ENCODE results near the gene OFD1.

OFD1 gene, protein sequence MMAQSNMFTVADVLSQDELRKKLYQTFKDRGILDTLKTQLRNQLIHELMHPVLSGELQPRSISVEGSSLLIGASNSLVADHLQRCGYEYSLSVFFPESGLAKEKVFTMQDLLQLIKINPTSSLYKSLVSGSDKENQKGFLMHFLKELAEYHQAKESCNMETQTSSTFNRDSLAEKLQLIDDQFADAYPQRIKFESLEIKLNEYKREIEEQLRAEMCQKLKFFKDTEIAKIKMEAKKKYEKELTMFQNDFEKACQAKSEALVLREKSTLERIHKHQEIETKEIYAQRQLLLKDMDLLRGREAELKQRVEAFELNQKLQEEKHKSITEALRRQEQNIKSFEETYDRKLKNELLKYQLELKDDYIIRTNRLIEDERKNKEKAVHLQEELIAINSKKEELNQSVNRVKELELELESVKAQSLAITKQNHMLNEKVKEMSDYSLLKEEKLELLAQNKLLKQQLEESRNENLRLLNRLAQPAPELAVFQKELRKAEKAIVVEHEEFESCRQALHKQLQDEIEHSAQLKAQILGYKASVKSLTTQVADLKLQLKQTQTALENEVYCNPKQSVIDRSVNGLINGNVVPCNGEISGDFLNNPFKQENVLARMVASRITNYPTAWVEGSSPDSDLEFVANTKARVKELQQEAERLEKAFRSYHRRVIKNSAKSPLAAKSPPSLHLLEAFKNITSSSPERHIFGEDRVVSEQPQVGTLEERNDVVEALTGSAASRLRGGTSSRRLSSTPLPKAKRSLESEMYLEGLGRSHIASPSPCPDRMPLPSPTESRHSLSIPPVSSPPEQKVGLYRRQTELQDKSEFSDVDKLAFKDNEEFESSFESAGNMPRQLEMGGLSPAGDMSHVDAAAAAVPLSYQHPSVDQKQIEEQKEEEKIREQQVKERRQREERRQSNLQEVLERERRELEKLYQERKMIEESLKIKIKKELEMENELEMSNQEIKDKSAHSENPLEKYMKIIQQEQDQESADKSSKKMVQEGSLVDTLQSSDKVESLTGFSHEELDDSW

DNA sequence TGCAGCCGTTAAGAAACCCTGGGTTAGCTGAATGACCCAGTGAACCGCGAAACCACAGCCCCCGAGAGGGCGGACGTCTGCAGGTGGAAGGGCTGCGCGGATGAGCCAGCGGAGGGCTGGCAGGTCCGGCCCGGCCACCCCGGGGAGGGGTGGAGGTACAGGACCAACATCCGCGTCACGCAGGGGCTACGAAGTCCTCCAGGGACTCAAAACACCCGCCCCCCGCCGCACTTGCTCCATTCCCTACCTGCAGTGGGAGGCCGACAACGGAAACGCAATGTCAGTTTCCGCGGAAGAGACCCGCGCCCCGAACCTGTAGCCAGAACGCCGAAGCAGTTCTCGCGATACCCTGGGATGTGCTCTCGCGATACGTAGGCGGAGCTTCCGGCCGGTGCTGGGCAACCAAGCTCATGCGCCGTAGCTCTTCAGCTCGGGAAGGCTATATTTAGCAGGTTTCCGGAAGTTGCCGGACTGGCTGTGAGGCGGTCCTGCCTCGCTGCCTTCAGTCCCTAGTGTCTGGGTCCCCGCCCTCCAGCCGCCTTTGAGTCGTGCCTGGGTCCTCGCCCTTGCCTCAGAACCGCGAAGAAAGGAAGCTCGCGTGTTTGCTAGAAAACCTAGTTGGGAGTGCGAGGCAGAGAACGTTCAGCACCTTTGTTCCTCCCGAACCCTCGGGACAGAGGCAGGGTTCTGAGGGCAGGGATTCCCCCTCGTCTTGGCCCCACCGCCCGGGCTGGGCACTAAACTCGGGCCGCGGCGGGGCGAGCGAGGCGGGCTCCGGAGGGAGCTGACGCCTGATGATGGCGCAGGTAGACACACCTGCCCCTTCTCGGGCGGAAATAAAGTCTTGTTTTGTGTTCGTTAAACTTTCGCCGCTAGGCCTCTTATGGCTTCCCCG, at the start of gene OFD1, which contains the start of gene TRAPPC2:
OFD1 (plus strand) TSS at position 471 of the 895 bp plus-strand sequence; CDS start at position 795, 324 bp downstream.
TRAPPC2 (minus strand) TSS at position 343 of the 895 bp plus-strand sequence. CDS start 14,657 bp downstream, outside the sequence.
- peak; percentile 92 for DNase-seq

DNA sequence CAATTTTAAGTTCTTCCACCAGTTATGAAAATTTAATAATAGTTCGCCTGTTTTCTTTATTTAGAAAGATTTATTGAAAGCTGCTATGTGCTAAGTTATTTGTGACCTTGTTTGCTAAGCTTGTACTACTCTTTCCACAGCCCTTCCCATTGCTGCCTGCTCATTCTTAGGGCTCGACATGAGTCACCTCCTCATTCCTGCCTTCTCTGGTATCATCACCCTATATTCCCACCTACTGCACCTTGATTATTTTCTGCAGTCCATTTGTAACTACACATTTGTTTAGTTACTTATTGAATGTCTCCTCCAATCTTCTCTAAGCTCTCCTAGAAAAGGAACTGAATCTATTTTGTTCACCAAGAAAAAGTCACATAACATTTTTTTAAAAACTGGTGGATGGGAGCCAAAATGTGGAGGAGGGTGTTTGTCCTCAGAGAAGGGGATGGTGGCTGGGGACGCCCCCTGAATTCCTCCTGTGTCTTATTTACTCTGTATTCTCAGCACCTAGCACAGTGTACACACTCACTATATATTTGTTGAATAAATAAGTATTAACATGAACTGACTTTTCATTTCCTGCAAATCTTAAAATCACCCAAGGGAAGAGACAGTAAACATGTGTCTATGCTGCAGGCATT, 49.3 kb upstream of the OFD1 start:
- no peak for DNase-seq

DNA sequence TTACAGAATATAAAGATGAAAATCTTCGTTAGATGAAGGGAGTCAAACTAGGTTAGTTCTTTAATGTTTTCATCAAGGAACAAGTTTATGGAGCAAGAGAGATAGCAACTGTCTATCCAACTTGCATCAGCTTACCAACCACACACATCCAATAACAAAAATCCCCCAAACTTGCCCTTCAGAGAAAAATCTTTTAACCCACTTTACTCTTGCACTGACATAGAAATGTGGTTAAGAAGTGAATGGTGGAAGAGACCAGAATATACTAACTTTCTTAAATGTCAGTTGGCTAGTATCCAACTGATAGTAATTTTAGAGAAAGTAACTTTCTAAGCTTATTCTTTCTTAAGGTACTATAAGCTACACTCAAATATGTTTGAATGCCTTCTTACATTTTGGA, 47.3 kb upstream of the OFD1 start:
- DNase-seq = no peak

DNA sequence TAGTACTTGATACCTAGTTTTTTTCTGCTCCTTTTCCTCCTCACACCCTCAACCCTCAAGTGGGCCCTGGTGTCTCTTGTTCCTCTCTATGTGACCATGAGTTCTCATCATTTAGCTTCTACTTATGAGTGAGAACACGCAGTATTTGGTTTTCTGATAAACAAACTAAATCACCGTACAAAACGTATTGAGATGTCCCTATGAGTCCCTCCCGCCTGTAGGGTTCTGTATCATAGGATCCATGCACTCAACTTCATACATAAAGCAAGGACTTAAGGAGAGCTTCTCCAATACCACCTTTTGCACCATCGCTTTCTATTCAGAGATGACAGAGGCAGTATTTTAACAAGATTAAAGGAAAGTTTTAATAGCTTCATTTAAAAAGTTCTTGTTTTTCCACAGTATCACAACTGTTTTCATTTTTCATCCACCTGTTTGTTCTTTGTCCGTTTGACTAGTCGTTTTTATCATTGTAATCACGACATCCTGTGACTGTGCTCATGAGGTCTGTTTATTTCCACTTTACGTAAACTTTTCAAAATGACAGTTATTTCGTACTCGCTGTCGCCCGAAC, 46.1 kb upstream of the OFD1 start:
- no peak for DNase-seq

DNA sequence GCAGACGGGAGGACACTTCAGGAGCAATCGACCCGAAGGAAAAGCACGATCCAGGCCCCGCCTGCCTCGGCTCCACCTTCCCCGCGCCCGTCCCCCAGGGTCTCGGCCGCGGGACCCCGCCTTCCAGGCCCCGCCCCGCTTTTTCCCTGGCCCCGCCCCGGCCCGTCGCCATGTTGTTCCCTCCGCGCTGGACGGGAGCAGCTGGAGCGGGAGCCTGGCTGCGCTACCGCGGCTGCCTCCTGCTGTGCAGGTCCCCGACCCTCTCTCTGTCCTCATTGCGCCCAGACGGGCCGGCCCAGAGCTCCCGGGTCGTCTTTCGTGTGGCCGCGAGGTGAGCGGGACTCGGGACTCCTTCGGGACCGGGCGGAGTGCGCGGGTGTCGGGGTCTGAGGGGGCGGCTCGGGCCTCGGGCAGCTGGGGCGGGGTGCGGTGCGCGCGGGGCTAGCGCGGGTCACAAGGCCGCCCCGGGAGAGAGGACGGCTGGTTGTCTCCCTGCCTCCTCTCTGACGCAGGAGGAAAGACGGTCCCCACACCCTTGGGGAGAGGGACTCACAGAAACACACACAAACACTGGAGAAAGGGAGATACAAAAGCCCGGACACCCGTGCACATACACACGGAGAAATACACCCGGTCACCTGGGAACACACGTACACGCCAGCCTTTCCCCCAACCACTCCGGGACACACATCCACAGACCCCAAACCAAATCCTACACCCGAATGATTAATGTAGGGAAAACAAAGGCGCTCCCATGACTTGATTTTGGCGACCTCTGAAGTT, 45.4 kb upstream of the OFD1 start, which contains the start of gene RAB9A:
RAB9A (plus strand) TSS at position 171 of the 783 bp plus-strand sequence. CDS start 19,619 bp downstream, outside the sequence.
- DNase-seq = peak; percentile 84

DNA sequence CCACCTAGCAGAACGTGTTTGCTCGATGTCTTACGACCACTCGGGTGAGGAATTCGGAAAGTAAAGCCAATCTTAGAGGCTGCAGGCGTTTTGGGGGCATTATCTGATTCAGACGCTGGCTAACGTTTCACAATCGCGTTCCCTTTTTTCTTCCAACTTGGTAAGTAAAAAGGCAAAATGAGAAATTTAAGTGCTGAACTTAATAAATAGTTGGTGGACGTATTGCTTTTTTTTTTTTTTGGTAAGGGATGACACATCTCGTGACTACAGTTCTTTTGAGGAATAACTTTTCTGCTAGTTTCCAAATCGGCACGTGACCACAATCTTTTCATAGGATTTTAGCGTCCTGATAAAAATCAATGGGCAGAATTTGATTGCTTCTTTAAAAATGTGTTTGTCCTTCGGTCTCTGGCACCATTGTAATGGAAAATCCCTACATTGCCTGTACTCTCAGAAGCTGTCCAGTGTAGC, 44.8 kb upstream of the OFD1 start:
- peak; percentile 44 for DNase-seq

DNA sequence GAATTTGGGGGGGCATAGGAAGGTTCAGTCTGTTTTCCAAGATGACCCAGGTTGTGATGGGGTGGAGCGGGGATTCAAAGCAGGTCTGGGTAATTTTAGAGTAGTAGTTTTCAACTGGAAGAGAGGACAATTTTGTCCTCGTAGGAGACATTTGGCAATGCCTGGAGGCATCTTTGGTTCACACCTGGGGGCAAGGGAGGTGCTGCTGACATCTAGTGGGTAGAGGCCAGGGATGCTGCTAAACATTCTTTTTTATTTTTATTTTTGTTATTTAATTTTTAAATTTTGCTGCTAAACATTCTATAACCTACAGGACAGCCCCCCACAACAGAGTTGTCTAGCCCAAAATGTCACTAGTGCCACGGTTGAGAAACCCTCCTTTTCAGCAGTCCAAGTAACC, 43.7 kb upstream of the OFD1 start:
- no peak for DNase-seq

DNA sequence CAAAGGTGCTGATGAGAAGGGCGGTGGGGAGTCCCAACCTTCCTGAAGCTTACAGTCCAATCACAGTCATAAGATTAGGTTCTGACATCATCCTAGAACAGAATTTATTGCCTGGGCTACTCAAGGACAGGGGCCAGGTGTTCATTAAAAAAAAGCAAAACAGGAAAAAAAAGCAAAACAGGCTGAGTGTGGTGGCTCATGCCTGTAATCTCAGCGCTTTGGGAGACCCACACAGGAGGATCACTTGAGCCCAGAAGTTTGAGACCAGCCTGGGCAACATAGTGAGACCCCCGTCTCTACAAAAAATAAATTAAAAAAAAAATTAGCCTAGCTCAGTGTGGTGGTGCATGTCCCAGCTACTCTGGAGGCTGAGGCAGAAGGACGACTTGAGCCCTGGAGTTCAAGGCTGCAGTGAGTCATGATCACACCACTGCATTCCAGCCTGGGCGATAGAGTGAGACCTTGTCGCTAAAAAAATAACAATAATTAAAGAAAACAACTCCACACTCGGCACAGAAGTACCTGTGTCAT, 42.6 kb upstream of the OFD1 start:
- no peak for DNase-seq

DNA sequence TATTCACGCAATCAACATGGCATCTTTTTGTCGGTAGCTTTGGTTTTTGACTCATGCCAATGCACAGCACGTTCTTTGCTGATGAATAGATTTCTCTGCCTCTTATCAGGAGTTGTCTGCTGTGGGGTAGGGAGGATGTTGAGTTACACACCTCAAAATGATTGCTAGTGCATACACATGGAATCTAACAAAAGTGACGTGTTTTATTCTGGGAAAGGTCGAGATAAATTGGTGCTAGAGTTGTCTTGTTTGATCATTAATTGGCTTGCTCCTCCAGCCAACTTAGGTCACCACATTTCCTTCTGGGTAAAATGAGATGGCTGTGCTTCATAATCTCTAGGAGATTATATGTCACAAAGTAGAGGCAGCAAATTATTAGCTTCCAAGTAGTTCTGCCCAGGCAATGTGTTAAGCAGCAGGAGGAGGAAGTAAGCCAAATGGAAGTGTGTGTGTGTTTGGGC, 41.7 kb upstream of the OFD1 start:
- DNase-seq = no peak

DNA sequence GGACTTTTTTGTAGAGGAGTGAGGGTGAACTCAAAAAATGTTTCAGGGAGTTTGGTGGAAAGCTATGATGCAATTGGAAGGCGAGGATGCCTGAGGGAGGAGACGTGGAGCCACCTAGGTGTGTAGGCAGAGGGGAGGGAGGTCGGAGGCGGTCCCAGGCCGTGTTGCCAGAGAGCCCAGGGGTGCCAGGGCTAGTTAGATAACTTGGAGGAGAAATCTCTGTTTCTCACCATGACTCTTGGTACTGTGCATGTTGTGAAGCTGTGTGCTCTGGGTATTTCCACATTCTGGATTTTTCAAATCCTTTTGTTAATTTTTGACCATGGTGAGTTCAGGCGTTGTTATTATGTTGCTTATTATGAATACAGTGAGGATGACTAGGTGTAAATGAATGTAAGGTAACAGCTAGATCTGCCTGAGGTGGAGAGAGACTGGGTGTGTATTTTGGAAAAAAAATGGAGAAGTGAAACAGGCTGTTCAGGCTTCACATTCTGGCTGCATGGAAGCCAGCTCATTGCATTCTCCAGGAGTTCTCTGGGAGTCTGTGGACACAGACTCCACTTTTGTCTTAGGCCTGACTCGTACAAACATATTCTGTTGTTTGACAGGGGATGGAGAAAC, 41.1 kb upstream of the OFD1 start:
- DNase-seq = peak; percentile 37

DNA sequence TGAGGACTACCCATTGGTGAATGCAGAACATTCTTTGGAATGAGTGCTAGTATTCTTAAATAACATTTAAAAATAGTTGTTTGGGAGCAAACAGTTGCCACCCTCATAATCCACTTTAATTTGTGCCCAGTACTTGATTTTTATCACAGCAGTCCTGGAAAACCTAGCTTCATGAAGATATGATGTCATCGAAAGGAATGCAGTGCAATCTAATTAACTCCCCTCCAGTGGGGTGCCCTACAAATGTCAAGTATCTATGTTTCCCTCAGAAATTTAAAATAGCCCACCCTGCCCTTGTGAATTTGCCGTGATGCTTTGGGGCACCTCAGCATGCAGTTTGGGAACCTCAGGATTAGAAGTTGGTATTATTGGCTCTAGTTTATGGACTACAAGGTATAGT, 40.2 kb upstream of the OFD1 start:
- no peak for DNase-seq

DNA sequence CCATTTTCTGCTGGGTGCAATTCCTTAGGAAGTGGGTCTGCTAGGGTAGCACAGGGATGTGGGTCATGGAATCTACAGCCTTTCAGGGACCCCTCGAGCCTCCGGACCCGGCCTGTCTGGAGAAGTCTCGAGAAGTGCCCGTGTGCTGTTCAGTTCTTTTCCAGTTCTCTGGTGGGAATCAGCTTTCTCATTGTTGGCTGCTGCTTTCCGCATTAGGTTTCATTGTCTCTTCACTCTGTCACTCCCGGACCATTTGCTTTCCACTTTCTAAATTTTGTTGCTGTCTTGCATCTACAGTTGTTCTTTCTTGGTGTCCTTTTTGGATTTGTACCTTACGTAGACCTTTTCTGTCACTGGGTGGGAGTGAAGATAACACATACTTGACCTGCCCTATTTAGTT, 39.6 kb upstream of the OFD1 start:
- DNase-seq = no peak

DNA sequence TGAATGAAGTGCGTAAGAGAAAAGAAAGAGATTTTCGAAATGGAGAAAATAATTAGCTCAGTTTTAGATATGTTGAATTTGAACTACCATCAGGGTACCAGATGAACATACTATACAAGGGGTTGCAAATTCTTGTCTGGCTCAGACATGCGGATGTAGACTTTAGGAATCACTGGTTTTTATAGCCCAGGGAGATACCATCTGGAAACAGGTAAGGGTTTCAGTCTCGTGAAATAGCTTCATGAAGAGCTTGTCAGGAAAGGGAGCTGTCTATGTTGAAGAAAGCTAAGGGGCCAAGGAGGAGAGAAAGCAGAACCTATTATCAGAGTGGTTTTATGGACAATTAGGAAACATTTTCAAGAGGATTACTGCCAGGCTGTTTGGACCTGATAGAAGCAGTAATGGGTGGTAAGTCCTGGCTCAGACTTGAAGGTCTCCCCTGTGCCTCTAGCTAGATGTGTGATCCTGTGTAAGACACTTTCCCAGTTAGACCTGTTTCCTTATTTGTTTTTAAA, 38.9 kb upstream of the OFD1 start:
- no peak for DNase-seq

DNA sequence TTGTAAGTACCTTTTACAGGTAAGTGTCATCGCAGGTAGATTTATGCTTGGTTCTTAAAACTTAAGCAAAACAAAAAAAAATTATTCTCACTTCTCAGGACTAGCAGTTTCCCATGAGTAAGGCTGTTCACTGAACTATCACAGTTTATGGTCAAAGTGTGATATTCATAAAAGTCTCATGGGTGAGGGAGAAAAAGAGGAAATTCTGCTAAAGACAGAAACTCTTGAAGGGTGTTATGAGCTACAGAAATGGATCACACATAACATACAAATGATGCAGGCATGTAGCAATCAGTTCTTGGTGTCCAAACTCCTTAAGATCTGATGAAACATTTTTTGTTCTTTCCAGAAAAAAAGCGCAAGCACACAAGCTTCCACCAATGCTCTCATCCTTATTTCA, 37.1 kb upstream of the OFD1 start:
- DNase-seq = peak; percentile 76

DNA sequence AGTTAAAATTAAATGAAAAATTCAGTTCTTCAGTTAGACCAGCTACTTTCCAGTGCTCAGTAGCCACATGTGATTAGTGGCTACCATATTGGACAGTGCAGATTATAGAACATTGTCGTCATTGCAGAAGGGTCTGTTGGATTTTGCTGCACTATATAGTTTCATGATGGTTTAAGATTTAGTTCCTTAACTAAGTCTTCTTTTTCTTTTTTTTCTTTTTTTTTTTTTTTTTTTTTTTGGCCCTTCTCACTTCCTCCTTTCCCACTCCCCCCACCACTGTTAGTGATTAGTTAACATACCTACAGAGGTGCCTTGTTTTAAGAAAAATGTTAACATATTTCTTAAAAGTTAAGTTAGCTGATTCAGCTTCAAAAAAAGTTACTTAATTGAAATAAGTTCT, 36.6 kb upstream of the OFD1 start:
- DNase-seq = no peak

DNA sequence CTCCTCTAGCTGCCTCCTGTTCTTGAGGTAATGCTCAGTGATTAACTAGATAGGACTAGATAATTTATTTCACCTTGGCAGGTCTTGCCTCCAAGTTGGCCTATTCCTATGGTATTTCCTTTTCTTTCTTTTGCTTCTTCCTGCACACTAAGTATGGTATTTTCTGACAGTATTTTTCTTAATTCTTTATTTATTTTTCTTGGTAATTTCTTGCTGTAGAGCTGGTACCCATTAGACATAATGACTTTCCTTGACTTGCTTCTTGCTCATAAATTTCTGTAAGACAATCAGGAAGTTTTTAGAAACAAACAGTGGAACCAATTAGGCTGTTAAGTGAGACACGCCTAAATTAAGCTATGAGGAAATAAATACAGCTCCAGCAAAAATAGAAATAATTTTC, 36.1 kb upstream of the OFD1 start:
- no peak for DNase-seq

DNA sequence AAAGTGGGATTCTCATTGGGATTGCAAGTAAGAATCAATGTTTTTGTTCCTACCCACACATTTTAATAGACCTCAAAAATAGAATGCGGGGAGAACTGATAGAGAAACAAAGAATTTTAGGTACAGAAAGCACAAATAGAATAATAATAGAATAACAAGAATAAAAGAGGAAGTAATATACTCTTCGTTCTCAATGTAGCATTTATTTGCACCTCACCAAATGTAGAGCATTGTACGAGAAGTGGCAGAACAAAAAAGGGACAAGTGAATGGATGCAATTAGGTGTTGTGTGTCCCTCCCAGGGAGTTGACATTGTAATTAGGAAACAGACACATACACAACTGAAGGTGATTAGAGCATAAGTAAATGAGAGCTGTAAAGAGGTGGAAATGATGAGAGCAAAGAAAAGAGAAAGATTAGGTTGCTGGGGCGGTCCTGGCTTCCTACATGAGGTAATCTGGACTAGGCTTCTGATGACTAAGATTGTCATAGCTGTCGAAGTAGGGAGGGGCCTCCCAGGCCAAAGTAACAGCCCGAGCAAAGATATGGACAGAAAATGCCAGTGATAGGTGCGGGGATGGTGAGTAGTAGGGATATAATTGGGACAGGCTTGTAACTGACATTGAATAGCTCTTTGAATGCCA, 35.2 kb upstream of the OFD1 start:
- DNase-seq = peak; percentile 50

DNA sequence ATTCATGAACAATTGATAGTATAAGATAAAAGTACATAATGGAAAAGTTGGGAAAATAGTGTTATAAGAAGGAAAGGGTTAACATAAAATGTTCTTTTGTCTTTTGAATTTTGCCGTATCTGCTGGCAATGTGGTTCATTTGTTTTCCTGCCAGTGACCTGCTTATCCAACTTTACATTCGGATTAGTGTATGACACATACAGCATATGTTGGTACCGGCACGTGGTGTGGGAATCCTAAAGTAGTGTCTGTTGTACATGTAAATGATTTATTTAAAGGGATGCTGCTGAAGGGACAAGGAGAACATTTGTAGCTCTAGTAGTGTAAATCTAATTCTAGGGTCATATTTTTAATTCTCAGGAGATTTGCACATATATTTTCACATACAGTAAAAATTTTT, 34.2 kb upstream of the OFD1 start:
- DNase-seq = no peak
